SU-DHL-6 (cell line): ENCODE measurements around the gene JADE2.

Experiments used
- CTCF ChIP-seq: fragments of 200-600 bp; sonication (generic); IDR thresholded peaks from one replicate; pipeline ENCODE4 v1.5.1; 2017; ENCODE audit warnings: antibody characterized with exemption, mild to moderate bottlenecking, low read length, moderate library complexity; ENCODE audit not compliant: insufficient read depth, poor library complexity, severe bottlenecking
- EZH2phosphoT487 ChIP-seq: fragments of 200-600 bp; sonication (generic), shearing (Covaris generic); conservative IDR thresholded peaks from 2 replicates; pipeline ENCODE4 v1.6.1; 2018; ENCODE audit warnings: mild to moderate bottlenecking, antibody characterized with exemption, low read length, moderate library complexity, mixed read lengths

- no peak for TF ChIP-seq CTCF
- no peak for TF ChIP-seq EZH2phosphoT487
Observed at GRCh38 chr5:134564396-134564795, 38.9 kb downstream of the JADE2 start.
